Hepatocyte (in vitro differentiated cells): ENCODE results near the gene ZPLD1.

Experiments used
- CTCF ChIP-seq: fragments of 200-600 bp; sonication (generic); IDR thresholded peaks from 2 replicates; pipeline ENCODE4 v1.5.1; 2016; ENCODE audit warnings: antibody characterized with exemption, mild to moderate bottlenecking; ENCODE audit not compliant: poor library complexity
- EZH2 ChIP-seq: fragments of 200-600 bp; sonication (generic); IDR thresholded peaks from 2 replicates; pipeline ENCODE4 v1.6.1; 2016; ENCODE audit warnings: antibody characterized with exemption, mild to moderate bottlenecking, borderline replicate concordance
- EZH2phosphoT487 ChIP-seq: fragments of 200-600 bp; sonication (generic); IDR thresholded peaks from one replicate; pipeline ENCODE4 v1.6.1; 2018; ENCODE audit warnings: antibody characterized with exemption, mild to moderate bottlenecking, low read depth, moderate library complexity; ENCODE audit not compliant: unreplicated experiment, severe bottlenecking

GRCh38 chr3:102451543-102451942 lies 16.7 kb downstream of the ZPLD1 start:
- no peak for TF ChIP-seq CTCF
- no peak for TF ChIP-seq EZH2
- TF ChIP-seq EZH2phosphoT487 = no peak
